ENCODE measurements around the gene PRDM2.
"Not testable (repeated sequence)": the region's sequence is repeated elsewhere in the genome, so short reads cannot be mapped to it uniquely, and the experiment has no call there.

The PRDM2 gene

GRCh38 chr1:13699936-13700520 lies at the start of gene PRDM2:
PRDM2 (plus strand) TSS chr1:13700188; CDS start chr1:13715606, 15,418 bp downstream.
- DNase-seq = peak in 1 of 2 experiments; percentile 34

- DNase-seq = no peak
Measured at GRCh38 chr1:13651279-13651678, 48.7 kb upstream of the PRDM2 start.

GRCh38 chr1:13652238-13652637 lies 47.8 kb upstream of the PRDM2 start:
- DNase-seq = no peak

GRCh38 chr1:13661539-13661938 lies 38.4 kb upstream of the PRDM2 start:
- DNase-seq = no peak

- no peak for DNase-seq
Measured at GRCh38 chr1:13662493-13662892, 37.5 kb upstream of the PRDM2 start.

GRCh38 chr1:13663969-13664368 lies 36.0 kb upstream of the PRDM2 start:
- no peak for DNase-seq

- DNase-seq = no peak
Measured at GRCh38 chr1:13664451-13664850, 35.5 kb upstream of the PRDM2 start.

- no peak for DNase-seq
Measured at GRCh38 chr1:13666317-13666716, 33.7 kb upstream of the PRDM2 start.

GRCh38 chr1:13667691-13668090 lies 32.3 kb upstream of the PRDM2 start:
- DNase-seq = no peak

- no peak for DNase-seq
Measured at GRCh38 chr1:13674377-13674776, 25.6 kb upstream of the PRDM2 start.

- DNase-seq = no peak
Measured at GRCh38 chr1:13675151-13675651, 24.8 kb upstream of the PRDM2 start.

GRCh38 chr1:13677896-13678295 lies 22.1 kb upstream of the PRDM2 start:
- no peak for DNase-seq

- DNase-seq = no peak
Measured at GRCh38 chr1:13679651-13680050, 20.3 kb upstream of the PRDM2 start.

- DNase-seq = not testable (repeated sequence)
Measured at GRCh38 chr1:13680609-13681008, 19.4 kb upstream of the PRDM2 start.

GRCh38 chr1:13681921-13682320 lies 18.1 kb upstream of the PRDM2 start:
- DNase-seq = no peak

GRCh38 chr1:13682444-13682843 lies 17.5 kb upstream of the PRDM2 start:
- DNase-seq = no peak

- no peak for DNase-seq
Measured at GRCh38 chr1:13683206-13683605, 16.8 kb upstream of the PRDM2 start.

- DNase-seq = no peak
Measured at GRCh38 chr1:13687151-13687715, 12.8 kb upstream of the PRDM2 start.

- not testable (repeated sequence) for DNase-seq
Measured at GRCh38 chr1:13693094-13693493, 6.9 kb upstream of the PRDM2 start.

GRCh38 chr1:13694886-13695684 lies 4.9 kb upstream of the PRDM2 start:
- no peak for DNase-seq

- DNase-seq = no peak
Measured at GRCh38 chr1:13697738-13698137, 2.2 kb upstream of the PRDM2 start.

GRCh38 chr1:13699510-13699909 lies 478 bp upstream of the PRDM2 start:
- DNase-seq = no peak

GRCh38 chr1:13700521-13701270 lies 708 bp downstream of the PRDM2 start:
- DNase-seq = peak in 1 of 2 experiments; percentile 13

Measured in NCI-H2081 (cell line).